GM12874 (cell line): ENCODE data around the gene GPX3.

ENCODE experiments used
- TF ChIP-seq, protein P1 (sequence below): IDR thresholded peaks from 2 replicates; pipeline ENCODE4 v1.5.1; 2011; ENCODE audit warnings: low read depth, mild to moderate bottlenecking, control low read depth, low read length, moderate library complexity; ENCODE audit not compliant: insufficient read depth

The GPX3 gene

DNA sequence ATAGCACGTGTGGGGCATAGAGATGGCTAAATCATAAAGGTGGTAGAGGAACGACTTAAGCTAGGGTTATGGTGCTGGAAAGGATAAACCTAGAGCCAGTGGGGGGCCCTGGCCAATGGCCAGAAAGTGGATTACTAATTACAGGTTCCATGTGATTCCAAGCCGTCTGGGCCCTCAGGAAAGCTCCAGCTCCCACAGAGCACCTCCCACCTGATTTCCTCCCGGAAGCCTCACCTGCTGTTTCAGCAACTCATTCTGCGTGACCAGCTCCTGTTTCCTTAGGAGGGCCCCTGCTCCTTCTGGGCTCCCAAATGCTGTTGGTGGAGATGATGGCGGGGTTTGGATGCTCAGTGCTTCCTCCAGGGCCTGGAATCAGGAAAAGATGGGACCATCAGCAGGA lies 16.2 kb downstream of the GPX3 start:
- TF ChIP-seq, protein P1, sequence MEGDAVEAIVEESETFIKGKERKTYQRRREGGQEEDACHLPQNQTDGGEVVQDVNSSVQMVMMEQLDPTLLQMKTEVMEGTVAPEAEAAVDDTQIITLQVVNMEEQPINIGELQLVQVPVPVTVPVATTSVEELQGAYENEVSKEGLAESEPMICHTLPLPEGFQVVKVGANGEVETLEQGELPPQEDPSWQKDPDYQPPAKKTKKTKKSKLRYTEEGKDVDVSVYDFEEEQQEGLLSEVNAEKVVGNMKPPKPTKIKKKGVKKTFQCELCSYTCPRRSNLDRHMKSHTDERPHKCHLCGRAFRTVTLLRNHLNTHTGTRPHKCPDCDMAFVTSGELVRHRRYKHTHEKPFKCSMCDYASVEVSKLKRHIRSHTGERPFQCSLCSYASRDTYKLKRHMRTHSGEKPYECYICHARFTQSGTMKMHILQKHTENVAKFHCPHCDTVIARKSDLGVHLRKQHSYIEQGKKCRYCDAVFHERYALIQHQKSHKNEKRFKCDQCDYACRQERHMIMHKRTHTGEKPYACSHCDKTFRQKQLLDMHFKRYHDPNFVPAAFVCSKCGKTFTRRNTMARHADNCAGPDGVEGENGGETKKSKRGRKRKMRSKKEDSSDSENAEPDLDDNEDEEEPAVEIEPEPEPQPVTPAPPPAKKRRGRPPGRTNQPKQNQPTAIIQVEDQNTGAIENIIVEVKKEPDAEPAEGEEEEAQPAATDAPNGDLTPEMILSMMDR, result no peak

DNA sequence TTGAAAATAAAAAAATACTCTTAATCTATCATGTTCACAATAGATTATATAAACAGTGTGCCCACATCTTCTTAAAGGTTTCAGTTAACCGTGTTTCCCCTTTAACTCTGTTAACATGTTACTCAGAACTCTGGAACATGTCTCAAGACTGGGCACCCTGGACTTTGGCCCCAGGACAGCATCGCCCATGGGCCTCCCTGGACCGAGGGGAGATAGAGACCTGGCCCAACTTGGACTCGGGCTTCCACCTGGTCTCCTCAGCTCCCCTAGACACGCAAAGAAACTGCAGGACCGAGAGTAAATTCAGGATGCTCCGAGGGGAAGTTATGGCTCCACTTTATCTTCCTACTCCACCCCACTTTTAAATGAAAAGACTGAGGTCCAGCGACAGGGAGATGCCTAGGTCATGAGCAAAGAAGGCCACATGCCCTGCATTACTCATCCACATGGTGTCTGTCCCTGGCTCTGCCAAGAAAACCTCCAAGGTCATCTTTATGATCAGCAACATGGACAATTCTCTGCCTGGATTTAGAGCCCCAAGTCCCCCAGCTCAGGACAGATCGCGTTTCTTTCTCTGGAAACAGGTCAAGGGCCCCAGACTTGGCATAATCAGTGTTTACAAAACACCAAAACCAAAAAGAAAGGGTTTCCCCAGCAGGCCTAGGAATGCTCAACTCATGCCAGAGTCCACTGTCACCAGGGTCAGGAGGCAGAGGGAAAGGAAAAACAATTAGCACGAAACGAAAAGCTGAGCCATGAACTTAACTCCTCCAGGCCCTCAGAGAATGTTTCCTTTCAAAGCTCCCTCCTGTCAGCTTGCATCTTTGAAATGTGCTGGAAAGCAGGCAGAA lies 17.4 kb downstream of the GPX3 start:
- TF ChIP-seq, protein P1, result no peak

DNA sequence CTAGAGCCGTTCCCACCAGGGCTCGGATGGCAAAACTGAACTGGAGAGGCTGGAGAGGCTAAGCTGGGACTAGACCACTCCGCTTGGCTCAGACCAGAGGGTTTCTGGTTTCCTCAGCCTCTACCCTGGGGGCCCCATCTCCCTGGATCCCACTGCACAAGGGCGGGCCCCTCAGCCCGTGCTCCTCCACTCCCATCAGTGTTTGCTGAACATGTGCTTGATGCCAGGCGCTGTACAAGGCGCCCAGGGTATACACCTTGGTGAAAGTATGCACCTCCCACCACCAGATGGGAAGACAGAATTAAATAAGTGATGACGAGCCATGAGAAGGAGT lies 18.0 kb downstream of the GPX3 start:
- TF ChIP-seq, protein P1, result no peak

DNA sequence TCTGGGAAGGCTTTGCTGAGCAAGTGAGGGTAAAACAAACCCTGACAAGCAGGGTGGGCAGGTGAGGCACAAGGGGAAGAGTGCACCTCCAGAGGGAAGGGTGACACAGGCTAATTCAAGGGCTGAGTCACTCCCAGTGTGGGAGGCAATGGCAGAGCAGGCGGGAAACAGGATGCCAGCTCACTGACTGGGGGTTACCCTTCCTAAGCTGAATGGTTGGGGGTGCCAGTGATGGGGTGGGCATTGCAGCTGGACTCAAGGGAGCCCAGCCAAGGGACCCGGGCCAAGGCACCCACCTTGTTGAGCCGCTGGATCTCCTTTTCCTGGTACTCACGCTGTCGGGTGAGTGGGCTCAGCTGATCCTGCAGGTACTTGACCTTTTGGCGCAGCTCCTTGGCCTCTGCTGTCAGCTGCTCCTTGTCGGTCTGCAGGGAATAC lies 18.4 kb downstream of the GPX3 start:
- TF ChIP-seq, protein P1, result no peak

DNA sequence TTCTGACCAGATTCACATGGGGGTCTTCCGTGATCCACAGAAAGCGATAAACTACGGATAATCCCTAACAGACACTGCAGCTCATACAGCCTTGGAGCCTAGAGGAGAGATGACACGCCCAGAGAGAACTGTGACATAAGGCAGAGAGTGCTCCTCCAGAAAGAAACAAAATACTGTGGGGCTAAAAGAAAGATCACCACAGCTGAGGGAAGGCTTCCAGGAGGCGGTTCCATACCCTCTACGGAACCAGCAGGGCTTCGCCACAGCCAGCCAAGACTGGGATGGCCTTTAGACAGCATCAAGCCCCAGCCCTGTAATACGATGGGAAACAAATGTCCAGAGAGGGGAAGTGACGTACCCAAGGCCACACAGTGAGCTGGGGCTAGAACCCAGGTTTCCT lies 19.3 kb downstream of the GPX3 start:
- TF ChIP-seq, protein P1, result no peak

DNA sequence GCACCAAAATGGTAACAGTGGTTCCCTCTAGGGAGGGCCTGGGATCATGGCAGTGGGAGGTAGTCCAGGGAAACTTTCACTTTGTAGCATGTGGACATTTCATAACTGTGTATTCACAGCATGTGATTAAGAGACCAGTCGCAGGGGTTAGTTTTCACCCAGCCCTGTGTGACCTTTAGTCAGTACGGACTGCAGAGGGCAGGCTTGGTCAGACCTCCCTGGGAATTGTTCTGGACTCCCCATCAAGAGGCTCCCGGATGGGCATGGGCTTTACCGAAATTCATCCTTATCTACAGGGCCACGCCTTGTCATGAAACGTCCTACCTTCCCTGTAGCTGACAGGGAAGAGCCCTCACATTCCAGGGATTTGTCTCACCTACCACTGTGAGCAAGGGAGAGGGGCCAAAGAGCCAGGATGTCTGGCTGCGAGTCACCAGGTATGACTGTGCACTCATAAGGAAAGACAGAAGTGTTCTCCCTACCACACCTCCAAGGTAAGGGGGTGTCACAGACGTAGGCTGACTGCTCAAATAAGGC lies 19.9 kb downstream of the GPX3 start:
- TF ChIP-seq, protein P1, result no peak

DNA sequence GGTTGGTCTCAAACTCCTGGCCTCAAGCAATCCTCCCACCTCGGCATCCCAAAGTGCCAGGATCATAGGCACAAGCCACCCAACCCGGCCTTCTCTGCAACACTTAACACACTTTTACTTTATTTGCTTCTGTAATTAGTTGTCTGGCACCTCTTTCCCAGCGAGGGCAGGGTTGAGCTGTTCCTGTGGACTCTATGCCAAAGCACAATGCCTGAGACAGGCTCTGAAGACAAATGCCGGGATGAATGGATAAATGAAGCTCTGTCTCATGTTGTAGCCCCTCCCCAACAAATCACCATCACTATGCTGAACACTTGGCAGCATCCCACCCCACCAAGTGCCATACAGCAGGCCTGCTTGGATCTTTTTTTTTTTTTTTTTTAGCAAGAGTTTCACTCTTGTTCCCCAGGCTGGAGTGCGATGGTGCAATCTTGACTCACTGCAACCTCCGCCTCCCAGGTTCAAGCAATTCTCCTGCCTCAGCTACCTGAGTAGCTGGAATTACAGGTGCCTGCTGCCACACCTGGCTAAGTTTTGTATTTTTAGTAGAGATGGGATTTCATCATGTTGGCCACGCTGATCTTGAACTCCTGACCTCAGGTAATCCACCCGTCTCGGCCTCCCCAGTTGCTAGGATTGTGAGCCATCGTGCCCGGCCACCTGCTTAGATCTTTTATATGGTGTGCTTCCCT lies 21.3 kb downstream of the GPX3 start:
- TF ChIP-seq, protein P1, result no peak
